ENCODE results near the gene PITPNM2.

GRCh38 chr12:123142518-123142840 is 8.4 kb downstream of the PITPNM2 start:
- TF ChIP-seq POLR2A (IDR thresholded peaks at IDR 0.05; ENCODE audit: low read depth) (no peak), CTCF (IDR thresholded peaks at IDR 0.05) (no peak), POLR2AphosphoS5 (IDR thresholded peaks at IDR 0.05) (no peak), EP300 (IDR thresholded peaks at IDR 0.05) (no peak)

Data from esophagus muscularis mucosa (tissue), 4 donors.